ENCODE results near the gene SLC2A13.
"Not testable (repeated sequence)": the region's sequence is repeated elsewhere in the genome, so short reads cannot be mapped to it uniquely, and the experiment has no call there.

Gene SLC2A13

GRCh38 chr12:39928181-39928899 is 177.5 kb downstream of the SLC2A13 start:
- no peak for DNase-seq (ENCODE audit: low read depth)

- DNase-seq (ENCODE audit: low read depth), result no peak
Measured at GRCh38 chr12:39923364-39923763, 182.5 kb downstream of the SLC2A13 start.

GRCh38 chr12:39922598-39922997 is 183.3 kb downstream of the SLC2A13 start:
- DNase-seq (ENCODE audit: low read depth), result peak; percentile 72

GRCh38 chr12:39920647-39921046 is 185.2 kb downstream of the SLC2A13 start:
- no peak for DNase-seq (ENCODE audit: low read depth)

GRCh38 chr12:39920222-39920621 is 185.7 kb downstream of the SLC2A13 start:
- no peak for DNase-seq (ENCODE audit: low read depth)

GRCh38 chr12:39919790-39920189 is 186.1 kb downstream of the SLC2A13 start:
- no peak for DNase-seq (ENCODE audit: low read depth)

- no peak for DNase-seq (ENCODE audit: low read depth)
Measured at GRCh38 chr12:39915249-39915648, 190.6 kb downstream of the SLC2A13 start.

- DNase-seq (ENCODE audit: low read depth), result no peak
Measured at GRCh38 chr12:39912211-39912980, 193.5 kb downstream of the SLC2A13 start.

GRCh38 chr12:39906237-39906636 is 199.6 kb downstream of the SLC2A13 start:
- DNase-seq (ENCODE audit: low read depth), result no peak

GRCh38 chr12:39905152-39905551 is 200.7 kb downstream of the SLC2A13 start:
- peak; percentile 44 for DNase-seq (ENCODE audit: low read depth)

GRCh38 chr12:39902821-39903220 is 203.1 kb downstream of the SLC2A13 start:
- DNase-seq (ENCODE audit: low read depth), result peak; percentile 13

GRCh38 chr12:39897315-39897714 is 208.6 kb downstream of the SLC2A13 start:
- no peak for DNase-seq (ENCODE audit: low read depth)

- DNase-seq (ENCODE audit: low read depth), result not testable (repeated sequence)
Measured at GRCh38 chr12:39893388-39893787, 212.5 kb downstream of the SLC2A13 start.

GRCh38 chr12:39892146-39892545 is 213.7 kb downstream of the SLC2A13 start:
- no peak for DNase-seq (ENCODE audit: low read depth)

- DNase-seq (ENCODE audit: low read depth), result no peak
Measured at GRCh38 chr12:39887856-39888255, 218.0 kb downstream of the SLC2A13 start.

- DNase-seq (ENCODE audit: low read depth), result no peak
Measured at GRCh38 chr12:39886106-39886505, 219.8 kb downstream of the SLC2A13 start.

- no peak for DNase-seq (ENCODE audit: low read depth)
Measured at GRCh38 chr12:39884616-39885125, 221.2 kb downstream of the SLC2A13 start.

- no peak for DNase-seq (ENCODE audit: low read depth)
Measured at GRCh38 chr12:39883411-39883810, 222.5 kb downstream of the SLC2A13 start.

- no peak for DNase-seq (ENCODE audit: low read depth)
Measured at GRCh38 chr12:39878753-39879152, 227.1 kb downstream of the SLC2A13 start.

GRCh38 chr12:39875721-39876120 is 230.2 kb downstream of the SLC2A13 start:
- DNase-seq (ENCODE audit: low read depth), result no peak

GRCh38 chr12:39874785-39875184 is 231.1 kb downstream of the SLC2A13 start:
- DNase-seq (ENCODE audit: low read depth), result no peak

GRCh38 chr12:39873065-39873464 is 232.8 kb downstream of the SLC2A13 start:
- no peak for DNase-seq (ENCODE audit: low read depth)

- no peak for DNase-seq (ENCODE audit: low read depth)
Measured at GRCh38 chr12:39872425-39872824, 233.5 kb downstream of the SLC2A13 start.

All from amniotic epithelial cell (primary cell).